Measurements from ENCODE around the gene GGCX.

GRCh38 chr2:85564144-85564563 is 2.9 kb upstream of the GGCX start:
- TF ChIP-seq POLR2AphosphoS5 (IDR thresholded peaks at IDR 0.05; ENCODE audit: low read depth, low read length): no peak
- no peak for TF ChIP-seq POLR2A (IDR thresholded peaks at IDR 0.05; ENCODE audit: low read depth, low read length)
- no peak for TF ChIP-seq TAF1 (IDR thresholded peaks at IDR 0.05; ENCODE audit: borderline replicate concordance, low read depth, low read length)
